ENCODE results near the gene ALDH9A1.

GRCh38 chr1:165639821-165640623 is 58.3 kb downstream of the ALDH9A1 start:
- no peak for TF ChIP-seq CTCF (IDR thresholded peaks at IDR 0.05; ENCODE audit: insufficient read depth, low read depth, low read length)
- no peak for TF ChIP-seq EZH2 (IDR thresholded peaks at IDR 0.05; ENCODE audit: insufficient read depth, low read length)

All from astrocyte (in vitro differentiated cells and primary cell).